H1 (cell line): ENCODE results near the gene WASF3. TPM values are rescaled to one million over a fixed set of nuclear protein-coding genes. Genes with fewer than 3 reads are reported as not detected.

Experiments used
- CEBPB ChIP-seq: IDR thresholded peaks from 2 replicates; pipeline ENCODE4 v1.6.1; 2012; ENCODE audit warnings: low read depth, low read length
- MAFK ChIP-seq: IDR thresholded peaks from 2 replicates; pipeline ENCODE4 v1.6.1; 2012; ENCODE audit warnings: low read depth, mild to moderate bottlenecking, improper control_type of control experiment, low read length
- NANOG ChIP-seq: IDR thresholded peaks from 2 replicates; pipeline ENCODE4 v1.6.1; 2011; ENCODE audit warnings: low read length, low read depth, mild to moderate bottlenecking, inconsistent platforms; ENCODE audit not compliant: insufficient read depth, poor library complexity, severe bottlenecking
- POU5F1 ChIP-seq: IDR thresholded peaks from 2 replicates; pipeline ENCODE4 v1.6.1; 2011; ENCODE audit warnings: low read depth, mild to moderate bottlenecking, low read length, moderate library complexity
- ZNF274 ChIP-seq: IDR thresholded peaks from 2 replicates; pipeline ENCODE4 v1.7.0; 2012; ENCODE audit warnings: low read length, borderline replicate concordance; ENCODE audit errors: extremely low read depth
- polyA plus RNA-seq, 7 experiments: library from polyadenylated mRNA; depleted of rRNA in 3 of 7; stranded (reverse) in 5 of 7; unstranded in 2 of 7; fragments of >200 nt in 5 of 7; fragments of 200-250 nt in 2 of 7; gene quantifications; 1 replicate in 5 of 7; 2 replicates in 1 of 7; 4 replicates in 1 of 7; pipeline versions ENCODE4 v1.2.1 to v1.2.3, GENCODE V29; 2011 to 2013; ENCODE audit warnings: missing spikeins in 2 of 7, mixed read lengths in 2 of 7
- total RNA-seq: library from RNA; stranded (reverse); fragmentation: NEBNext Ultra II Directional; extraction: Animal tissue kit (Norgen Biotek cat#: 25700); gene quantifications from 2 replicates; pipeline ENCODE4 v1.2.1, GENCODE V29; 2021
- TF ChIP-seq, protein P1 (sequence below): IDR thresholded peaks from 2 replicates; pipeline ENCODE4 v1.6.1; 2012; ENCODE audit warnings: inconsistent platforms
- TF ChIP-seq, protein P2 (sequence below): IDR thresholded peaks from 2 replicates; pipeline ENCODE4 v1.6.1; 2012; ENCODE audit warnings: low read length, inconsistent platforms

The WASF3 gene
- total and polyA plus RNA-seq, 2 of the 8 experiments (the other 6 are each of a cell fraction or from before 2014, with no cell fraction given): 18.7 to 39.8 TPM

DNA sequence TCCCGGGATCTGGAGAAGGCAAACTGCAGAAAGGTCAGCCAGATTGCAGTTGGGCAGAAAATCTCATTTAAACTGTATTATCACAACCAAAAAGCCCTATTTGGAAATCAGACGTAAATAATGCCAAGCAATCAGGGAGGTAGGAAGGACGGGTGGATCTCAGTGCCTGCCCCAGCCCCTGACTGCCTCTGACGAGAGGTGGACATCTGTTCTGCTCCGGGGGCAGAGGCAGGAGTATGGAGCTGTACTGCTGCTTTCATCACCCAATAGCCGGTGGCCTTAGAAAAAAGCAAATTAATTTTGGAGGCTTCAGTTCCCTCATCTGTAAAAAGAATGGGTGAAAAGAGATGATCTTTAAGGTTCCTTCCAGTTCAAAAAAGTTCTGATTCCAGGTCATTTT lies 43.6 kb upstream of the WASF3 start (continued):
- no peak for TF ChIP-seq NANOG
- TF ChIP-seq, protein P1, sequence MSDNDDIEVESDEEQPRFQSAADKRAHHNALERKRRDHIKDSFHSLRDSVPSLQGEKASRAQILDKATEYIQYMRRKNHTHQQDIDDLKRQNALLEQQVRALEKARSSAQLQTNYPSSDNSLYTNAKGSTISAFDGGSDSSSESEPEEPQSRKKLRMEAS: no peak
- TF ChIP-seq ZNF274: no peak
- no peak for TF ChIP-seq CEBPB
- no peak for TF ChIP-seq MAFK
- TF ChIP-seq, protein P2, sequence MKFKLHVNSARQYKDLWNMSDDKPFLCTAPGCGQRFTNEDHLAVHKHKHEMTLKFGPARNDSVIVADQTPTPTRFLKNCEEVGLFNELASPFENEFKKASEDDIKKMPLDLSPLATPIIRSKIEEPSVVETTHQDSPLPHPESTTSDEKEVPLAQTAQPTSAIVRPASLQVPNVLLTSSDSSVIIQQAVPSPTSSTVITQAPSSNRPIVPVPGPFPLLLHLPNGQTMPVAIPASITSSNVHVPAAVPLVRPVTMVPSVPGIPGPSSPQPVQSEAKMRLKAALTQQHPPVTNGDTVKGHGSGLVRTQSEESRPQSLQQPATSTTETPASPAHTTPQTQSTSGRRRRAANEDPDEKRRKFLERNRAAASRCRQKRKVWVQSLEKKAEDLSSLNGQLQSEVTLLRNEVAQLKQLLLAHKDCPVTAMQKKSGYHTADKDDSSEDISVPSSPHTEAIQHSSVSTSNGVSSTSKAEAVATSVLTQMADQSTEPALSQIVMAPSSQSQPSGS: no peak
- TF ChIP-seq POU5F1: no peak
